Lower leg skin (tissue), 3 donors: ENCODE measurements around the gene TLL2.

ENCODE experiments used
- CTCF ChIP-seq, 3 donors: fragments of 450-650 bp; IDR thresholded peaks; one replicate each; pipeline ENCODE4 v1.5.1; 2016; ENCODE audit warnings: antibody characterized with exemption in 3 of 3, mild to moderate bottlenecking in 3 of 3, moderate library complexity in 2 of 3
- POLR2A ChIP-seq, 2 donors: fragments of 450-650 bp; IDR thresholded peaks; one replicate each; pipeline ENCODE4 v1.6.1; 2016 to 2017; ENCODE audit warnings: antibody characterized with exemption in 2 of 2, mild to moderate bottlenecking in 1 of 2, moderate library complexity in 1 of 2

GRCh38 chr10:96513305-96513697, 425 bp downstream of the TLL2 start:
- no peak for TF ChIP-seq CTCF (IDR thresholded peaks at IDR 0.05)
- no peak for TF ChIP-seq POLR2A (IDR thresholded peaks at IDR 0.05)
